Measurements from ENCODE around the gene IPPK. TPM values are rescaled to one million over a fixed set of nuclear protein-coding genes. Genes with fewer than 3 reads are reported as not detected.

IPPK gene
- polyA plus RNA-seq, 3 donors, result 12.9 to 13.3 (median 13.3) TPM

GRCh38 chr9:92617951-92618510 is 51.9 kb downstream of the IPPK start:
- no peak for DNase-seq (ENCODE audit: low read depth in 3 of 3, low spot score in 2 of 3)

GRCh38 chr9:92617195-92617813 is 52.6 kb downstream of the IPPK start:
- no peak for DNase-seq (ENCODE audit: low read depth in 3 of 3, low spot score in 2 of 3)

DNA sequence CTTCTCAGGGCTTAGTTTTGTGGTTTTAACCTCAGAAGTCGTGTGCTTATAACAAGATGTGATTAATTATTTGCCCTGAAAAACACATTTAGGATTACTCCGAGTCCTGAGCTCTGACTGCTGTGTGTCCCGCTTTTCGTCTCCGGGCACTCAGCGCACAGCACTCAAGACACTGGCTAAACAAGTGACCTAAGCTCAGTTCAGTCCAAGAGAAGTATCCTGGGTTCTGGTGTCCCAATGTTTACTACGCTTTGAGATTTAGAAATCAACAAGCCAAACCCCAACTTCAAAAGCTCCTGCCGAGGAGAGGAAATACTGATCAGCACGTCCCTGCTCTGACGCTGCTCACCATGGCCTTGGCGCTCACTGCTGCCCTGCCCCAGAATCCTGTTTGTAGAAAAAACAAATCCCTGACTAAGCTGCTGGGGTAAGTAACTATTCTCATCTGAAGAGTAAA is 53.2 kb downstream of the IPPK start:
- no peak for DNase-seq (ENCODE audit: low read depth in 3 of 3, low spot score in 2 of 3)

- DNase-seq (ENCODE audit: low read depth in 3 of 3, low spot score in 2 of 3), result no peak
Measured at GRCh38 chr9:92616199-92616641, 53.7 kb downstream of the IPPK start.

- no peak for DNase-seq (ENCODE audit: low read depth in 3 of 3, low spot score in 2 of 3)
Measured at GRCh38 chr9:92615790-92616189, 54.1 kb downstream of the IPPK start.

DNA sequence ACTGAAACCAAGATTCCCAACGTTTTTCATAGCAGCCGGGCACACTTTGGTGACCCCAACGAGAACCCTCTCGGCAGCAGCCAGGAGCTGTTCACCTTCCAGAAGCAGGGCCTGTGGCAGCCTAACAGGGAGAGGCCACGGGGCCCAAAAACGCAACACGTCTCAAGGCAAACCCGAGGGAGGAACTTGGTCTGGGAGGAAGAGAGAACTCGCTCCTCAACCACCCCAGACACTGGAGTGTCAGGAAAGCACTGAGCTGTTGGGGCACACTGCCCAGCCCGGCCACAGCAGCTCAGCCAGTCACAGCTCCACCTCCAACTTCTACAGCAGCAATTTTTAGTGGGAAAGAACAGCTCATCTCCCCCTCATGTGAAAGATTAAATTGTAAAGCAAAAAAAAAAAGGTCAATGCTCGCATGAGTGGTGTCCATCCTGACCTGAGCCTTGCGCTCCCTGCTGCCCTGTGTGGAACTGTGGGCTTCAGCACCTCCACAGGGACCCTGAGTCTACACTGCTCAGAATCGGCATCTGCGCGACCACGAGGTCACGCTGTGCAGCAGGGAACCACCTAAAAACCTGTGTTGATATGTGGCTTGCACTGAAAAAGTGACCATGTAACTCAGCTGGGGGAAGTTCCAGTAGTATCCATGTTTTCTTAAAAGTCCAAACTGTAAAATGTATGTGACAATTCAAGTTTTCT is 55.0 kb downstream of the IPPK start:
- DNase-seq (ENCODE audit: low read depth in 3 of 3, low spot score in 2 of 3), result no peak

- no peak for DNase-seq (ENCODE audit: low read depth in 3 of 3, low spot score in 2 of 3)
Measured at GRCh38 chr9:92614123-92614510, 55.8 kb downstream of the IPPK start.

DNA sequence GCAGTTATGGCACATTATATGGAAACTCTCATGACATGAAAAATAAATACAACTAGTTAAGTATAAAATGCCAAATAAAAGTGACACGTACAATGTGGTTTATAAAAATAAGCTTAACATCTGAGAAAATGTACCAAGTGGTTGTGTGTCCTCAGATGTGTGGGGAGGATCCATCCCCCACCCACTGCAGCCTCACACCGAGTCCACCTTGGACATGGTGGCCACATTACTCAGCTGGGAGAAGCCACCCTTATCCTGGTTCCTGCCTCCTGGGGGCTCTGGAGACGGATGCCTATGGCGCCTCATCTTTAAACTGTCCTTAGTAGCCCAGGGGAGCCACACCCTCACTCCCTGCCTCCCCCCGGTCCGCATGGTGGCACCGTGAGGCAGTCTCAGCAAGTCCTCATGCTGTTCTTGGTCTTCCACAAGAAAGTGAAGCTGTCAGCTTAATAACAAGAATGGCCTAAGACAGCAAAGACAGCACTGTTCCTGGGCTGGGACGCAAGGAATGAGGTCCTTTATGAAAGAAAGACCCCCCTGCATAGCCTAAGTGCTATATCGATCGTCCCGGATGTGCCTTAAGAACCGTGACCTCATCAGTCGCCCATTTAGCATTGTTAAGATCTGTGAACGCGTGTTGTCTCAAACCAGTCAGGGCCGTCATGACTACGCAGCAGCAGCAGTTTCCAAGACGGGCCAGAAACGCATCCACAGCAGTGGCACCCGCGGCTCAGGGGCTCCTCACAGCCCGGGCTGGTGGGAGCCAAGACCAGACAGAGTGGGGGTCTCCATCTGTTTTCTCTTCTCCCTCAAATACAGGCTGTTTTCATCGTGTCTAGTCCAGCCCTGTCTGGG is 56.4 kb downstream of the IPPK start:
- no peak for DNase-seq (ENCODE audit: low read depth in 3 of 3, low spot score in 2 of 3)

GRCh38 chr9:92612816-92613215 is 57.1 kb downstream of the IPPK start:
- no peak for DNase-seq (ENCODE audit: low read depth in 3 of 3, low spot score in 2 of 3)

DNA sequence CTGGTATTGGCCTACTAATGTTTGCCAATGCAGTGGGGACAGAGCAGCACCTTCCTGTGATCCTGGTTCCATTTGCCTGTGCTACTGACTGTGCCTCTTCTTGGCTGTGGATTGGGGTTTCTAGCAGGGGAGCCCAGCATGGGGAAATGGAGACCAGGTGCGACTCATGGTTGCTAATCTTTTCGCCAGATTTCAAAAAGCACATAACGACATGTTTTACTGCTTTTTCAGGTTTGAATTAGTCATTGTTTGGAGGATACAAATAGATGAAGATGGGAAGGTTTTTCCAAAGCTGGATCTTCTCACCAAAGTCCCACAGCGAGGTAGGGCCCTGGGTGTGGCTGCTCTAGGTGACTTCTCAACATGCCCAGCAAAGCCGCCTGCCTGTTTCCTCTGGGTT is 57.6 kb downstream of the IPPK start:
- no peak for DNase-seq (ENCODE audit: low read depth in 3 of 3, low spot score in 2 of 3)

GRCh38 chr9:92611621-92612285 is 58.2 kb downstream of the IPPK start:
- no peak for DNase-seq (ENCODE audit: low read depth in 3 of 3, low spot score in 2 of 3)

DNA sequence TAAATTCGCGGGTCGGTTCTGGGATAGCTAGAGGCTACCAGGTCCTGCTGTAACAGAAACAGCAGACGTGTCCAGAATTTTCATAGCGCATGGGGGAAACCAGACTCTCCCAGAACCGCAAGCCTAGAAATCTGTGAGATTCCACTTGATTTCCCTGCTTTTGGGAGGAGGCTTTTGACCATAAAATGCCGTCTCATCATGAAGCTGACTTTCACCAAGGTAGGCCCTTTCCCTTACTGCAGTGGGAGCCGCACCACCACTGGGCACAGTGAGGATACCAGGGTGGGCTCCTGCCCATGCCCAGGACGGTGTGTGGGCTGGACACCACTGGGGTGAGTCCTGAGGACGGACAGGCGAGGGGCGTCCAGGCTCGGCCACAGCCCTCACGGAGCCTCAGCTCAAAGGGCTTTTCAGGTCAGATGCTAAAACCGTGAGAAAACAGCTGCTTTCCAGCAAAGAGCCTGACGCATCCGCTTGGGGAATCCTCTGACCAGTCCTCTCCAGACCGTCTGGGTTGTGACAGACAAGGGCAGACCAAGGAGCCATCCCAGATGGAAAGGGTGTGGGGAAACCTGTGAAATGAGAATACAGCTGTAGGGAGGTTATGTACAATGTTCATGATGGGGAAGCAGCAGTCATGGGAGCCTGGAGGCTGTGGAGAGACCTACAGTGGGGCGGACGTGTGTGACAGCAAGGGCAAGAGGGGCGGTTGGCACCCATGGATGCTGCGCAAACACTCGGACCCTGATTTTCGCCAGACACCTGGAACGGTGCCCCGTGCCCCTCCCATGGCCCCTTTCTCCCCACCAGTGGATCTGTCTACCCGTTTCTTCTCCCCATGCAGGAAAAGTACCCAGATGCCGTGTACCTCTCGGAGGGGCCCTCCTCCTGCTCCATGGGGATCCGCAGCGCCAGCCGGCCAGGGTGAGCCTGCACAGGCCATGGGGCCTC is 59.2 kb downstream of the IPPK start:
- DNase-seq (ENCODE audit: low read depth in 3 of 3, low spot score in 2 of 3), result no peak

DNA sequence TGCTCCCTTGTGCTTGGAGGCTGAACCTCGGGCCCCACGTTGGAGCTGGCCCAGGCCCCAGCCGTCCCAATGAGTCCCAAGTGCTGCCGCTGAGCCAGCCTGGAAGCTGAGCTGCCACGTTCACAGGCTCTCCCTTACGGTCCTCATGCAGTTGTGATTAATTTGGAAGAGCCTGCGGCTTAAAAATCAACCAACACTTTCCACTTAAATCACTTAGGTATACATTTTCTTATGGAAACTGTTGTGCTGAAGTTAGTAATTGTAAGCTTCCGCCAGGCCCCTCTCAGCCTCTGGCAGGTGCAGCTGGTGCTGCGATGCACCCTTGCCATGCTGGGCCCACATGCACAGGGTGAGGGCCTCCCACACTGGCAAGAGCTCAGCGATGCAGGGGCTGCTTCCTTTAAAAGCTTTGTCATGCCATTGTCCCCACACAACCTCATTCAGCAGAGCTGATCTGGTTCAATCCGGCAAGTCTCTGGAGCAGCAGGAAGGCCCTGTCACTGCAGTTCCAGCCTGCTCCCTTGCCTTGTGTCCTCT is 61.0 kb downstream of the IPPK start:
- DNase-seq (ENCODE audit: low read depth in 3 of 3, low spot score in 2 of 3), result no peak

DNA sequence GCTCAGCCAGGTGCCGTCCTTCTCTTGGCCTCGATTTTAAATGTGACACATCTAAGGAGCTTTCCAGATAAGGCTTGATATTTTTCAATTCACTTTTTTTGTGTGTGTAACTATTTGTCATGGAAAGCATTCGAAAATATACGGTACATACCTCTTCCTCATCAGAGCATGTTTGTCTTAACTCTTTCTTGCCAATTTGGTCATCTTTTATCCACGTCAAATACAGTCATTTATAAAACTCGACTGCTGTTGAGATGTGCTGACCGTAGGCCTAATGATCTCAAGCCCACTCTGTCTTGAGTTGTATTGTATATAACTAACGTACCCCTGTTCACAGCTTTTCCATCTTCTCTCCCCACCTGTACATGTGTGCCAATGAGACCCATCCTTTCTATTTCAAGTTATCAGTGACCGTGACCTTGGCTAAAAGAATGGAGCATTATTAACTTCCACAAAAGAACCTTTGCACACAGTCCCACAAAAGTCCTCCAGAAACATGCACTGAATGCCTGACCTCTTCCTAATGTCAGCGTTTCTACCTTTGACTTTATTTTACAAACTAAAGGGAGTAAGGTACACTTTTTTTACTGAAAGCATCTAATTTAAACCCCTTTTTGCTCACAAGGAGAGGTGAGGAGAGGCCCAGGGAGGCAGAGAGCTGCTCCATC is 61.6 kb downstream of the IPPK start:
- DNase-seq (ENCODE audit: low read depth in 3 of 3, low spot score in 2 of 3), result no peak

- DNase-seq (ENCODE audit: low read depth in 3 of 3, low spot score in 2 of 3), result no peak
Measured at GRCh38 chr9:92607773-92608172, 62.2 kb downstream of the IPPK start.

- no peak for DNase-seq (ENCODE audit: low read depth in 3 of 3, low spot score in 2 of 3)
Measured at GRCh38 chr9:92607088-92607487, 62.8 kb downstream of the IPPK start.

DNA sequence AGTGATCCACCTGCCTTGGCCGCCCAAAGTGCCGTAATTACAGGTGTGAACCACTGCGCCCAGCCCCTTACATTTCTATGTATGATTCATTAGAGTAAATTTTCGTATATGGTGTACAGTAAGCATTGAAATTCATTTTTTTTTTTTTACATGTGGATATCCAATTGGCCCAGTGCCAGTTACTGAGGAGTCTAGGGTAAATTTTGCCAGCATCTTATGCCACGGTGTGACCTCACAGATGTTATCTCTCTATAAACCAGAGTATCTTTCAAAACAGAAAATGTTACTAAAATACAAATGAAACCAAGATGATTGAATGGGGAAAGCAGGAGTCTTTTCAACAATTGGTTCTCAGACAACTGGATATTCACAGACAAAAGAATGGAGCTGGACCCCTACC is 64.7 kb downstream of the IPPK start:
- no peak for DNase-seq (ENCODE audit: low read depth in 3 of 3, low spot score in 2 of 3)

DNA sequence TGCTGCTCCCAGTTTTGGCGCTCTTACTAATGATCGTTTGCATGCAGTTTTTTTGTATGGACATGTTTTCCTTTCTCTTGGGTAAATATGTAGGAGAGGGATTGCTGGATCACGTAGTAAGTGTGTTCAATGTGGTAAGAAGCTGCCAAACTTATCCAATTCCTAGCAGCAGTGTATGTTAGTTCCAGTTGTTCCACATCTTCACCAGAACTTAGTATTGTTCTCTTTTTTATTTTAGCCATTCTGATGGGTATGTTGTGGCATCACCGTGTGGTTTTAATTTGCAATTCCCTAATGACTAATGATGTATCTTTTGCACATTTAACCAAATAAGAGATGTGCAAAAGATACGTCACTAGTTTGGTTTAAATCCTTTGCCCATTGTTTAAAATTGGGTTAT is 65.9 kb downstream of the IPPK start:
- DNase-seq (ENCODE audit: low read depth in 3 of 3, low spot score in 2 of 3), result no peak

- no peak for DNase-seq (ENCODE audit: low read depth in 3 of 3, low spot score in 2 of 3)
Measured at GRCh38 chr9:92603100-92603499, 66.8 kb downstream of the IPPK start.
